ENCODE data around the gene CFAP251.

DNA sequence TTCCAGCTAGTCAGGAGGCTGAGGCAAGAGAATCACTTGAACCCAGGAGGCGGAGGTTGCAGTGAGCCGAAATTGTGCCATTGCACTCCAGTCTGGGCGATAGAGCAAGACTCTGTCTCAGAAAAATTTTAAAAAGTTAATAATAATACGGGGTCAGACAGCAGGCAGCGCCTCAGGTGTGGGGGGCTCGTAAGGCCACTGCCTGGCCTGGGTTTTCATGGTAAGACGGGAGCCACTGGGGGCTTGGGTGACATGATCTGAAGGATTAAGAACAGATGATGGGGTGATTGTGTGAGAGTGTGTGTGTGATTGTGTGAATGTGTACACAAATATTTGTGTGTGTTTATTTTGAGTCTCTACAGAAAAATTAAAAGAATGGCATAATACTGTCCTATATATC lies 126.9 kb downstream of the CFAP251 start:
- TF ChIP-seq RAD21 (conservative IDR thresholded peaks at IDR 0.05) (no peak), CTCF (IDR thresholded peaks at IDR 0.05; ENCODE audit: poor library complexity, severe bottlenecking) (no peak), REST (IDR thresholded peaks at IDR 0.05; ENCODE audit: borderline replicate concordance) (no peak), TAF1 (IDR thresholded peaks at IDR 0.05; ENCODE audit: low read depth) (no peak)
